ENCODE data around the gene PRKAR2B. TPM values are rescaled to one million over a fixed set of nuclear protein-coding genes. Genes with fewer than 3 reads are reported as not detected.

PRKAR2B gene
- total RNA-seq, 6 experiments from 2014 or later: 3.6 to 9.7 (median 8.7) TPM

- H3K4me3 Mint-ChIP-seq: no peak overlapping the region
- no peaks in the 10 kb centered on the region; the same call in 1 of the 2 replicates for H3K27me3 Mint-ChIP-seq (ENCODE audit: insufficient read depth)
- TF ChIP-seq CTCF (IDR thresholded peaks at IDR 0.05): no peak
- no peak overlapping the region for H3K27ac Mint-ChIP-seq
- H3K9me3 Mint-ChIP-seq: no peaks in the 10 kb centered on the region
- H3K36me3 Mint-ChIP-seq (ENCODE audit: low read depth): no peaks in the 10 kb centered on the region
- DNase-seq: no peak
- peaks cover 29% of the 10 kb centered on the region for H3K4me1 Mint-ChIP-seq (ENCODE audit: low read depth)
Observed at GRCh38 chr7:107115114-107115513, 70.6 kb downstream of the PRKAR2B start.

GRCh38 chr7:107115762-107116540 lies 71.4 kb downstream of the PRKAR2B start:
- H3K36me3 Mint-ChIP-seq (ENCODE audit: low read depth): no peaks in the 10 kb centered on the region
- TF ChIP-seq CTCF (IDR thresholded peaks at IDR 0.05): no peak
- no peak overlapping the region for H3K4me3 Mint-ChIP-seq
- H3K4me1 Mint-ChIP-seq (ENCODE audit: low read depth): peaks cover 29% of the 10 kb centered on the region
- no peaks in the 10 kb centered on the region; the same call in 1 of the 2 replicates for H3K27me3 Mint-ChIP-seq (ENCODE audit: insufficient read depth)
- H3K27ac Mint-ChIP-seq: no peak overlapping the region
- no peaks in the 10 kb centered on the region for H3K9me3 Mint-ChIP-seq
- no peak for DNase-seq

- no peak for TF ChIP-seq CTCF (IDR thresholded peaks at IDR 0.05)
- Mint-ChIP-seq H3K4me1 (ENCODE audit: low read depth) (peaks cover 42% of the 10 kb centered on the region), H3K36me3 (ENCODE audit: low read depth) (no peaks in the 10 kb centered on the region), H3K27me3 (ENCODE audit: insufficient read depth) (no peaks in the 10 kb centered on the region; the same call in 1 of the 2 replicates), H3K9me3 (no peaks in the 10 kb centered on the region), H3K4me3 (peak overlapping the region; percentile 50), H3K27ac (peak overlapping the region; percentile 3; the same call in 1 of the 2 replicates)
- no peak for DNase-seq
Observed at GRCh38 chr7:107118109-107118900, 73.8 kb downstream of the PRKAR2B start.

GRCh38 chr7:107119376-107120105 lies 75.0 kb downstream of the PRKAR2B start:
- no peak overlapping the region for H3K27ac Mint-ChIP-seq
- peaks cover 42% of the 10 kb centered on the region for H3K4me1 Mint-ChIP-seq (ENCODE audit: low read depth)
- TF ChIP-seq CTCF (IDR thresholded peaks at IDR 0.05): no peak
- no peak for DNase-seq
- no peaks in the 10 kb centered on the region for H3K9me3 Mint-ChIP-seq
- H3K27me3 Mint-ChIP-seq (ENCODE audit: insufficient read depth): no peaks in the 10 kb centered on the region; the same call in none of the 2 replicates
- H3K4me3 Mint-ChIP-seq: no peak overlapping the region
- no peaks in the 10 kb centered on the region for H3K36me3 Mint-ChIP-seq (ENCODE audit: low read depth)

GRCh38 chr7:107122486-107122911 lies 78.0 kb downstream of the PRKAR2B start:
- no peak for TF ChIP-seq CTCF (IDR thresholded peaks at IDR 0.05)
- Mint-ChIP-seq H3K27me3 (ENCODE audit: insufficient read depth) (peaks cover 8% of the 10 kb centered on the region), H3K9me3 (no peaks in the 10 kb centered on the region), H3K4me3 (peak overlapping the region; percentile 67; the same call in 1 of the 2 replicates), H3K36me3 (ENCODE audit: low read depth) (no peaks in the 10 kb centered on the region), H3K4me1 (ENCODE audit: low read depth) (peaks cover 36% of the 10 kb centered on the region), H3K27ac (peak overlapping the region; percentile 72; the same call in 1 of the 2 replicates)
- no peak for DNase-seq

Measured in HFFc6 (cell line).